Suprapubic skin (tissue), 4 donors: ENCODE measurements around the gene EHD4.

Experiments used
- CTCF ChIP-seq, 2 donors: fragments of 200-600 bp in 1 of 2; fragments of 450-650 bp in 1 of 2; sonication (generic) in 1 of 2; IDR thresholded peaks; one replicate each; pipeline ENCODE4 v1.5.1; 2016 to 2019; ENCODE audit warnings: antibody characterized with exemption in 2 of 2, mild to moderate bottlenecking in 1 of 2, moderate library complexity in 1 of 2
- EP300 ChIP-seq: sonication (generic); formaldehyde crosslinking; IDR thresholded peaks from one replicate; pipeline ENCODE4 v1.6.1; 2017; ENCODE audit warnings: antibody characterized with exemption
- POLR2A ChIP-seq, 2 donors: fragments of 450-650 bp; IDR thresholded peaks; one replicate each; pipeline ENCODE4 v1.6.1; 2017; ENCODE audit warnings: antibody characterized with exemption in 2 of 2, mild to moderate bottlenecking in 2 of 2, moderate library complexity in 2 of 2
- POLR2AphosphoS5 ChIP-seq, 3 donors: sonication (generic); formaldehyde crosslinking; IDR thresholded peaks; one replicate each; pipeline ENCODE4 v1.6.1; 2017; ENCODE audit warnings: antibody characterized with exemption in 3 of 3

GRCh38 chr15:41870689-41871081 is 101.7 kb downstream of the EHD4 start:
- TF ChIP-seq CTCF (IDR thresholded peaks at IDR 0.05): no peak
- no peak for TF ChIP-seq EP300
- TF ChIP-seq POLR2A (IDR thresholded peaks at IDR 0.05): no peak
- TF ChIP-seq POLR2AphosphoS5 (IDR thresholded peaks at IDR 0.05): no peak
